GM18520 (cell line): ENCODE data around the gene RNF168.
"Not testable (repeated sequence)": the region's sequence is repeated elsewhere in the genome, so short reads cannot be mapped to it uniquely, and the experiment has no call there.

Experiments used
- ATAC-seq: cut with Tn5 transposase; IDR thresholded peaks from one replicate; pipeline ENCODE4 v1.9.1; 2021; ENCODE audit not compliant: unreplicated experiment

The RNF168 gene

GRCh38 chr3:196517162-196517800, 13.7 kb upstream of the RNF168 start:
- ATAC-seq: no peak

DNA sequence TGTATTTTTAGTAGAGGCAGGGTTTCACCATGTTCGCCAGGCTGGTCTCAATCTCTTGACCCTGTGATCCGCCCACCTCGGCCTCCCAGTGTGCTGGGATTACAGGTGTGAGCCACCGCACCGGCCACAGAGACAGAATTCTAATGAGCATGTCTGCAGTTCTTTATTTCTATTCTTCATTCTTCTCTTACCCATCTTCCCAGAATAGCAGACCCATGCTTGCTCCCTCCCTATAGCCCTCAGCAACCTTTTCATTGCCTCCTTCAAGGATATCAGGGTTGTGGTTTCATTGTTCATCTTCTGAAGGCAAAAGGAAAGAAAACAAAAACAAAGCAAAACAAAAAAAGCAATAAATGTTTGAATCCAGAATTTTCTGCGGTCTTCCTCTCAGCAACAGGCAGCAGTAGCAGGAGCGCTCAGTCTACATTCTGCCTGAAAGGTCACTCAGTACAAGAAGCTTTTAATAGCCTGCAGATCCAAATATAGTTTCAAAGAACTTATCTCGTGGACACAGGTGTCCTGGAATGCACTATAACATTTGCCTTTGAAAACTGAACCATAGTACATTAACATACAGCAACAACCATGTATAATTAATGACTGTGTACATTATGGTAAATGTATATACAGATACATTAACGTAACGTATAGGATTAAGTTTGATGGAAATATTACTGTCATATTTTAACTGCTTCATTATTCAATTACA, 11.5 kb upstream of the RNF168 start, which contains the start of gene SMCO1:
Gene SMCO1 (minus strand): TSS at position 434 of the 709 bp plus-strand sequence. CDS start 137 bp downstream, at position 297.
- no peak for ATAC-seq

- ATAC-seq: no peak
Observed at GRCh38 chr3:196514350-196514716, 10.8 kb upstream of the RNF168 start.

GRCh38 chr3:196513697-196514349, 10.3 kb upstream of the RNF168 start:
- no peak for ATAC-seq

DNA sequence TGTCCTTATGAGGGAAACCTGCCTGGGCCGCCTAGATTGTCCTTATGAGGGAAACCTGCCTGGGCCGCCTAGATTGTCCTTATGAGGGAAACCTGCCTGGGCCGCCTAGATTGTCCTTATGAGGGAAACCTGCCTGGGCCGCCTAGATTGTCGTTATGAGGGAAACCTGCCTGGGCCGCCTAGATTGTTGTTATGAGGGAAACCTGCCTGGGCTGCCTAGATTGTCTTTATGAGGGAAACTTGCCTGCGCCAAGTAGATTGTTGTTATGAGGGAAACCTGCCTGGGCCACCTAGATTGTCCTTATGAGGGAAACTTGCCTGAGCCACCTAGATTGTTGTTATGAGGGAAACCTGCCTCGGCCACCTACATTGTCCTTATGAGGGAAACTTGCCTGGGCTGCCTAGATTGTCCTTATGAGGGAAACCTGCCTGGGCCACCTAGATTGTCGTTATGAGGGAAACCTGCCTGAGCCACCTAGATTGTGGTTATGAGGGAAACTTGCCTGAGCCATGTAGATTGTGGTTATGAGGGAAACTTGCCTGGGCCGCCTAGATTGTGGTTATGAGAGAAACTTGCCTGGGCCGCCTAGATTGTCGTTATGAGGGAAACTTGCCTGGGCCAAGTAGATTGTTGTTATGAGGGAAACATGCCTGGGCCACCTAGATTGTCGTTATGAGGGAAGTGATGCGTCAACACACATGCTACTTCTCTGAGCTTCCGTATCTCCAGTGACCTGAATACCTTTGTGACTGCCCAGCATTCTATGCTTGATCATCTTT, 8.3 kb upstream of the RNF168 start:
- ATAC-seq: not testable (repeated sequence)

GRCh38 chr3:196511108-196511507, 7.5 kb upstream of the RNF168 start:
- ATAC-seq: not testable (repeated sequence)

- no peak for ATAC-seq
Observed at GRCh38 chr3:196506687-196507086, 3.1 kb upstream of the RNF168 start.

- ATAC-seq: no peak
Observed at GRCh38 chr3:196504556-196504955, 988 bp upstream of the RNF168 start.

- ATAC-seq: not testable (repeated sequence)
Observed at GRCh38 chr3:196504077-196504398, 470 bp upstream of the RNF168 start.

DNA sequence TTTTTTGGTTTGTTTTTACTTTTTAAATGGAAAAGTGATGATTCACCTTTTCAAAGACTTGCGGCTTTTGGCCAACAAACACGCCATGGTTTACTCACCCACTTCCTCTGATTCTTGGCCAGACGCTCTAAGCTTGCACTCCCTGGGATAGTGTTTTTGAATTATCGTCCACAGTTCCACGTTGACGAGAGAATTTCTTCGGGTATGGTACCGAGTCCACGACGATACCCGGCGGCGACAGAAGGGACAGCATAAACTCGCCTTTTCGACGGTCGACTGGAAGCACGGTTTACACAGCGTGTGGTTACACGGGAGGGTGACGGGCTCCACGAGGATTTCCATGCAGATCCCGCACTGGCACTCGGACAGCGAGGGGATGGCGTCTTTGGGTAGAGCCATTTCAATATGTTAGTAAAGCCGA, 783 bp downstream of the RNF168 start:
- ATAC-seq: no peak

DNA sequence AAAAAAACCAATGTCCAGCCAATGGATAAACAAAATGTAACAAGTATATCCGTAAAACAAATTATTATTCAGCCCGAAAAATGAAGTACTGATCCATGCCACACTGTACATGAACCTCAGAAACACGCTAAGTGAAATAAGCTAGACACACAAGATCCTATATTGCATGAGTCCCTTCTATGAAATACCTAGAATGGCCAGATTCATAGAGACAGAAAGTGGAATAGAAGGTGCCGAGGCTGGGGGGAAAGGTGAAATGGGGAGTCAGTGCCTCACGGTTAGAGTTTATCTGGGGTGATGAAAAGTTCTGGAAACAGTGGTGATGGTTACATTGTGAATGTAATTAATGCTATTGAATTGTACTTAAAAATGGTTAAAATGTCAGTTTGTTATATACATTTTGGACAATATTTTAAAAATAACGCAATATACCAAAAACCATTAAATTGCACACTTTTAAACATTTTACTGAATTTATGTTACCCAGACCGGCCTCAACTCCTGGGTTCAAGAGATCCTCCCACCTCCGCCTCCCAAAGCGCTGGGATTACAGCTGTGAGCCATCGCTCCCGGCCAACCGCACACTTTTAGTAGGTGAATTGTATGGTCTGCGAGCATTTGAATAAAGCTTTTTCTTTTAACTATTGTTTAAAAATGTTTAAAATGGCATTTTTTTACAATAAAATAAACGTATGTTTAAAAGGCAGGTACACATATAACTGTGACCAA, 2.1 kb downstream of the RNF168 start:
- no peak for ATAC-seq

DNA sequence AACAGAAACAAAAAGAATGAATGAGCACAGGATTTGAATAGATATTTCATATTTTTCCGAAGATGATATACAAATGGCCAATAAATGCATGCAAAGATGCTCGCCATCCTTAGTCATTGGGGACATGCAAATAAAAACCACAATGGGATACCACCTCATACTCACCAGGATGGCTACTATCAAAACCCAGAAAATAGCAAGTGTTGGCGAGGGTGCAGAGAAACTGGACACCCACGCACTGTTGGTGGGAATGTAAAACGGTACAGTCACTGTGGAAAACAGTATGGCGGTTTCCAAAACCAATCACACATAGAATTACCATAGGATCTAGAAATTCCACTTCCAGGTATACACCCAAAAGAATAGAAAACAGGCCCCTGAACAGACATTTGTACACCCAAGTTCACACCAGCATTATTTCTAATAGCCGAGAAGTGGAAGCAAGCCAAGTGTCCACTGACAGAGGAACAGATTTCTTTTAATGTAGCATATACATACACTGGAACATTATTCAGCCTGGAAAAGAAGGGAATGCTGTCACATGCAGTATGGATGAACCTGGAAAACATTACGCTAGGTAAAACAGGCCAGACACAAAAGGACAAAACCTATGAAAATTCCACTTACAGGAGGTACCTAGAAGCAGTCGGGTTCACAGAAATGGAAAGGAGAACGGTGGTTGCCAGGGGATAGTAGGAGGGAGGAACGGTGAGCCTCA, 3.6 kb downstream of the RNF168 start:
- no peak for ATAC-seq

- no peak for ATAC-seq
Observed at GRCh38 chr3:196499061-196499460, 4.5 kb downstream of the RNF168 start.

GRCh38 chr3:196498297-196498696, 5.3 kb downstream of the RNF168 start:
- no peak for ATAC-seq

- ATAC-seq: no peak
Observed at GRCh38 chr3:196496183-196496582, 7.4 kb downstream of the RNF168 start.

DNA sequence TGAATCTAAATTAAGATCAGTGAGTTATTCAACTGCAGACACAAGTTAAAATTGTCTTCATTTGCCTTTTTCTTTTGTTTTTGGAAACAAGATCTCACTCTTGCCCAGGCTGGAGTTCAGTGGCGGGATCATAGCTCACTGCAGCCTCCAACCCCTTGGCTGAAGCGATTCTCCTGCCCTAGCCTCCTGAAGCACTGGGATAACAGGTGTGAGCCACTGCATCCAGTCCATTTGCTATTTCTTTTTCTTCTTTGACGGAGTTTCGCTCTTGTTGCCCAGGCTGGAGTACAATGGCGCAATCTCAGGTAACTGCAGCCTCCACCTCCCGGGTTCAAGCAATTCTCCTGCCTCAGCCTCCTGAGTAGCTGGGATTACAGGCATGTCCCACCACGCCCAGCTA, 10.3 kb downstream of the RNF168 start:
- no peak for ATAC-seq

DNA sequence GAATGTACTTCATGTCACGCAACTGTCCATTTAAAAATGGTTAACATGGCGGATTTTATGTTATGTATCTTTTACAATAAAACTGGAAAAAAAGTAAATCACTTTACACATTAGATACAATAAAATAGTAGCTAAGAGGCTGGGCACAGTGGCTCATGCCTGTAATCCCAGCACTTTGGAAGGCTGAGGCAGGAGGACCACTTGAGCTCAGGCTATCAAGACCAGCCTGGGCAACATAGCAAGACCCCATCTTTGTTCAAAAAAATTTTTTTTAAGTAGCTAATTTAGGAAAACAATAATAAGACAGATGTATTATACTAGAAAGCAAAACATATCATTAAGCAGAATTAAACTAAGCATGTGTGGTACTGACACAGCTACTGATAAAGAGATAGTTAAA, 11.5 kb downstream of the RNF168 start:
- ATAC-seq: no peak

GRCh38 chr3:196489747-196490146, 13.8 kb downstream of the RNF168 start:
- ATAC-seq: no peak

- no peak for ATAC-seq
Observed at GRCh38 chr3:196486263-196486662, 17.3 kb downstream of the RNF168 start.

DNA sequence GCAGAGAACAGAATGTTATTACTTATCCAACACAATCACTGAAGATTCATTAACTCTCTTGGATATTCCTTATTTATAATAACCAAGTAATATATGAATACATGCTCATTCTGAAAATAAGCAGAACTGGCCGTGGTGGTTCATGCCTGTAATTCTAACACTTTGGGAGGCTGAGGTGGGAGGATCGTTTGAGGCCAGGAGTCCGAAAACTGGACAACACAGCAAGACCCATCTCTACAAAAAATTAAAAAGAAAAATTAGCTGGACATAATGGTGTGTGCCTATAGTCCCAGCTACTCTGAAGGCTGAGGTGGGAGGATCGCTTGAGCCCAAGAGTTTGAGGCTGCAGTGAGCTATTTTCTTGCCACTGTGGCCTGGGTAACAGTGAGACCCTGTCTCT, 25.9 kb downstream of the RNF168 start:
- ATAC-seq: no peak
